Right ventricle myocardium superior (tissue), 1 donor: Measurements from ENCODE around the gene NTNG1. TPM values are rescaled to one million over a fixed set of nuclear protein-coding genes. Genes with fewer than 3 reads are reported as not detected.
"Not testable (repeated sequence)": the region's sequence is repeated elsewhere in the genome, so short reads cannot be mapped to it uniquely, and the experiment has no call there.

ENCODE experiments used
- ATAC-seq: fragments of 200-7000 bp; cut with Tn5 transposase; one replicate; pipeline ENCODE4 v1.9.1; 2020; ENCODE audit warnings: mild to moderate bottlenecking; ENCODE audit not compliant: poor library complexity
- DNase-seq: peaks from one replicate; pipeline ENCODE4 v3.0.0-alpha.2; 2020
- intact Hi-C: fragments of 100-400 bp; cut with DNase I; formaldehyde crosslinking; loops from one replicate; pipeline ENCODE4 v1.11.2; 2022
- total RNA-seq: library from RNA; stranded (reverse); fragmentation: NEBNext Ultra II Directional; extraction: Animal tissue kit (Norgen Biotek cat#: 25700); gene quantifications from one replicate; pipeline ENCODE4 v1.2.1, GENCODE V29; 2021
- donor health status: DM: no; HTN: yes; CAD: no; lungs with severe emphysema.

Gene NTNG1
- total RNA-seq, 1 donor from 2014 or later = 0.46 TPM

DNA sequence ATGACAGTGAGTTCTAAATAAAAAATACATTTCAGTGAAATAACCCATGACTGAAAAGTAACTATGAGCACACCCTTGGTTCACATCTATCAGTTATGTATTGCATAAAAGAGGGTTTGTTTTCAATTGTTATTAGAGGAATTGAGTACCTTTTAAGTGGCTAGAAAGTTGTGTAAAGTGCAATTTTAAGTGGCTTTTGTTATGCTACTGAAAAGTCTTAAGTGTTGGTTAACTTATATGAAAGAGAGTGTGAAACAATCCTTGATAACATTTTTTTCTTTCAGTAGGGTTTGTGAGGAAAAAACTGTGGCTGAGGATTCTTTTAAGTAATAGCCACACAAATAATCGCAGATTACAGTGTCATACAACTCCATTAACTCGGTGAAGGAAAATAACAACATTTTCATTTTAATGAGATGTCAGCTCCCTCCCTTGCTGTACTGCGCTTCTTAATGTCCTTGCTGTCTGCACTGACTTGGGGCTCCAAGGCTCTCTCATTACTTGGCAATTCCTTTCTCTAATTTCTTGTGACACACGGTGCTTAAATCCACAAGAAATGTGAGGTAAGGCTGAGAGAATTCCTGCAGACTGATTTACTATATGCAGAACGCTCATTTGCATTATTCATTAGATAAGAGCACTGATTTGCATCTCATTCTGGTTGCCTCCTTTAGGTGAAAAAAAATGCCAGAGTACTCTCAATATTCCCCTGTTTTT lies 40.6 kb downstream of the NTNG1 start:
- no peak for ATAC-seq
- intact Hi-C loops = no loop called here
- DNase-seq = no peak

DNA sequence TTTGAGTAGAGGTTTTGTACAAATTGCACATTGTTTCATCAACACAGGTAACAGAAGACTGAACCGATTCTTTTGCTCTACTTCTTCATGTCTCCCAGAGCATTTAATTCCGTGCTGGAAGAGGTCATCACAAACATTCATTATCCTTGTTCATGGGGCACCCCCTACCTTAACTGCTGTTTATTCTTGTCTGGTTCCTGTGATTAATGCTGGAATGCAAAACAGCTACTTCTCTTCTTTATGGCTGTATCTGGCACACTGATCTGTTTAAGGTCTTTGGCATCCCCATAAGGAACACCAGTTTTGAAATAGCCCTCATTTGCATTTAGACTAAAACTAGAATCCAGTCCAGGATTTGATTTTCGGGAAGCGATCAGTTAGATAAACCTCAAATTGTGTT lies 42.2 kb downstream of the NTNG1 start:
- ATAC-seq (no peak), DNase-seq (no peak)
- intact Hi-C loops = no loop called here

DNA sequence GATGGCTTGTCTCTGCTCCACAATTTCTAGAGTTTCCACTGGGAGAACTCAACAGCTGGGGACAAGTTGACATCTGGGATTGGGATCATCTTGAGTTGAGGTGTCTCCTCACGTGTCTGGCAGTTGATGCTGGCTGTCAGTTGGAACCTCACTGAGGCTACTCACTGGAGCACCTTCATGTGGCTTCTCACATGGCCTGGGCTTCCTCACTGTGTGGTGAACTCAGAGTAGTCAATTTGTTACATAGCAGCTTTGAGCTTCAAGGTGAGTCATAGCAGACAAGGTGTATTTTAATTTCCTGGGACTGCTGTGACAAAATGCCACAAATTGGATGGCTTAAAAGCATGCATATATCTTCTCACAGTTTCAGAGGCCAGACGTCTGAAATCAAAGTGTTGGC lies 44.0 kb downstream of the NTNG1 start:
- ATAC-seq = no peak
- DNase-seq = no peak
- intact Hi-C loops = no loop called here

DNA sequence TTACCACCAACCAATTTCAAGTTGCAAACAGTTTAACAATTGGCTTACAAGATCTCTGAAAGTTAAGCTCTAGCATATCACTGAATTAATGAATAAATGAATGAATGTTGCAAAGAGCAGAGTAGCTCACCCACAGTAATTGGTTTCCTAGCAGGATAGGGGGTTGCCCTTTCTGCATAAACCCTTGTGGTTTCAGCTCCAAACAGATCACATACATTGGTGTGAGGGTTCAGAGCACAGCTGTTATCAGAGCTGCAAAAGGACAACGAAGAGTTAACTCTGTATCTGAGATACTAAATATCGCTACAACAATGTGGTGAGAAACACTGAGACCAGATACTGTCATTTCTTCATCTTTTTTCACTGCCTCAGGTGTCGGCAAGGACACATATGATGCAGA lies 46.6 kb downstream of the NTNG1 start:
- intact Hi-C loops = no loop called here
- no peak for ATAC-seq
- DNase-seq = no peak

DNA sequence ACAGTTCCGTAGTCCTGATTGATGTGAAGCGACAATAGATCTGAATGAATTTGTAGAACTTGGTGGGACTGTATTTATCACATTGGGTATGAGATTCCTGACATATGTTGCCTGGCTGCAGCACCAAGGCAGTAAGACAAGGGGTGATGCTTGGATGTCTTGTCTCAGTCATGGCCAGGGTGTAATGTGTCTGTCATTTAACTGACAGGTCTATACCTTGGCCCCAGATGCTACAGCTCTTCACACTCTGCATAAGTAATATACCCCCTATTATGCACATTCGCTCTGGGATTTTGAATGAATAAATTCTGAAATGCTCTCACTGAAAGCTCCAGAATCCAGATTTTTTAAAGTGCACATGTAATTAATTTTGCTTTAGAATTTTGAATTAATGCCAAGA lies 47.3 kb downstream of the NTNG1 start:
- no peak for ATAC-seq
- intact Hi-C loops = no loop called here
- no peak for DNase-seq

DNA sequence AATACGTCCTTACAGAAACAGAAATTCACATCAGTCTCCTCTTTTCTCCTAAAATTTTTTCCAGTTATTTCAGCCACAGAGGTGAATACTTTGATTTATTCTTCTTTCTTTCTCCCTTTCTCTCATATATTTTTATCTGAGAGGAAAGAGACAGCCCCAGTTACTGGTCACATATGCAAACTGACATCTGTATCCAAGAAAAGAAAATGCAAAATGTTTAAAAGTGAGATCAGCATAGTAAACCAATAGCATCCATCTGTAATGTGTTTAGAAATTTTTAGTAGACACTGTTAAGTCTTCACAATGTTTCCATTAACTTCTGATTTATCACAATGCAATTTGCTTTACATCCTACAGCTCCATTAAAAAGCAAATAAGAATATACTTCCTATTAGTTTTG lies 53.5 kb downstream of the NTNG1 start:
- intact Hi-C loops = no loop called here
- DNase-seq (no peak), ATAC-seq (no peak)

DNA sequence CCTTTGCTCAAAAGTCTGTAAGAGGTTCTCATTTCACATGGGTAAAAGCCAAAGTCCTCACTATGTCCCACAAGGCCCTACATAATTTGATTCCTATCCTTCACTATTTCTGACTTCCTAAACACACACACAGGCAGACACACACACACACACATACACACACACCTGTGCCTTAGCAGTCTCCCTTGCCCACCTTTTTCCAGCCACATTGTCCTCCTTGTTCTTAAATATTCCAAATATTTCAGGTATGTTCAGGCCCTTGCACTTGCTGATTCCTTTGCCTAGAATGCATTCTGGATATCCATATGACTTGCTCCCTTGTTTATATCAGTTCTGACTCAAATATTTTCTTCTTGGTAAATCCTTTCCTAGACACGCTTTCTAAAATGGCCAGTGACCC lies 54.6 kb downstream of the NTNG1 start:
- no peak for ATAC-seq
- no peak for DNase-seq
- intact Hi-C loops = no loop called here

DNA sequence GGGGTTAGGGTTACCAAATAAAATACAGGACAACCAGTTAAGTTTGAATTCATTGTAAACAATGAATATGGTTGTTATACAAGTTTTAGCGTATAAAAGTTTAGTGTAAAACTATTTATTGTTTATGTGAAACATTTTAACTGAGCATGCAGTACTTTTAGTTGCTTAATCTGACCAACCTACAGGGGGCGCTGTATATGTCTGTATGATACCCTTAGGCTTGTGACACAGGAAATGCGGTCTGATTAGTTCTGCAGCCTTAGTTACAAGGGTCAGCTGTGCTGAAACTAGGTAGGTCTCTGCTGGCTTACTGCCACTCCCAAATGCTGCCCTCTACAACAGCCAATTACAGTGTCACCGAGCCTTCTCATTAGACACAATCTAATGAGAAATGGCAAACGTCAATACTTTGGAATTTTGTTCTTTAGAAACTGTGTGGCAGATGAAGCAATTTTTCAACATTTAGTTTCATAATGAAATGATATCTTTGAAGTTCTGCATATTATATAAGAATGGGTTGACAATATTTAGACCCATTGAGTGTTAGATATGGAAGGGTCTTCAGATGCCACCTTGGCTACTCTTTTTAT lies 56.2 kb downstream of the NTNG1 start:
- no peak for ATAC-seq
- DNase-seq = no peak
- intact Hi-C loops = no loop called here

DNA sequence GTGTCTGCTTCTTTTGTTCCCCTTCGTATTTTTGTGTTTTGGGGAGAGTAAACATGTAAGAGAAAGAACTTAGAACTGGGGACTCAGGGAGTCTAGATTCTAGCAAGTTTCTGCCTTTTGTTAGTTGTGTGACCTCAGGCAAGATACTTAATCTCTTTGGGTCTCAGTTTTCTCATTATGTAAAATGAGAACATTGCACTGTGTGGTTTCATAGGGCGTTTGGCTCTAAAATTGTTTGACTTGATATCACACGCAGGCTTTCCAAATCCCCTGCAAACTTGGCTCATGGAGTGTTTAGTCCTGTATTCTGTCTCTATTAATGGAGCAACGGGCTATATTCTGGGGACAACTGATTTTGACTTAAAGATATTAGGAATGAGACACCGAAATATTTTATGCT lies 57.7 kb downstream of the NTNG1 start:
- no peak for ATAC-seq
- intact Hi-C loops = no loop called here

DNA sequence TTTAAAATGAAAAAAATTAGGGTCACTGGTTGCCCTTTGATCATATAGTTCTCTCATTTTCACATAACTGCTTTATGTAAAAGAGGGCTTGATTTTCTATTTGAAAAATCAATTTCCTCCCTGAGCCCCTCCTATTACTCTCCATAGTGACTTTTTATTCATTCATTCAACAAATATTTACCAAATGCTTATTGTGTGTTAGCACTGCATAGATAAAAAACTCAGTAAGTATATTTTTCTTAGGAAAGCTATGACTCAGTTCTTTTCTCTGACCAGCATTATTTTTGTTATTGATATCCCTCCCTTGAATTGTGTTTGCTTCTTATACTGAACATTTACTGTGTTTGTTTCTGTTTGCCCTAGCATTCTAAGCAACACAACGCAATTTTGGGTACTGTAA lies 59.8 kb downstream of the NTNG1 start:
- intact Hi-C loops = no loop called here
- ATAC-seq = no peak
- no peak for DNase-seq

More for the DNA sequence above, 57.7 kb downstream of the NTNG1 start:
- no peak for DNase-seq

DNA sequence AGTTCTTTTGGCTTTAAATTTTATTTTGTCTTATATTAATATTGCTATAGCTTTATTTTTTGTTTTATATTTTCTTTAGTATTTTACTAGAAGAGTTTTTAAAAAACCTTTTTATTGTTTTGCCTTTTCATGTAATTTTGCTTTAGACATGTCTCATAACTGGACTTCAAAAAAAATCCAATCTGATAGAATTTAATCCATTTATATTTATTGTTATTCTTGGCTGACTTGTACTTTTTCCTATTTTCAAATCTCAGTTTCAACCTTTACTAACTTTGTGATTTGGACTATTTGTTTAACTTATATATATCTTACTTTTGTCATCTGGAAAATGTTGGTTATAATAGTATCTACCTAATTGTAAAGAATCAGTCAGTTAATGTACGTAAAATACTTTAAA lies 61.2 kb downstream of the NTNG1 start:
- intact Hi-C loops = no loop called here
- DNase-seq (no peak), ATAC-seq (no peak)

DNA sequence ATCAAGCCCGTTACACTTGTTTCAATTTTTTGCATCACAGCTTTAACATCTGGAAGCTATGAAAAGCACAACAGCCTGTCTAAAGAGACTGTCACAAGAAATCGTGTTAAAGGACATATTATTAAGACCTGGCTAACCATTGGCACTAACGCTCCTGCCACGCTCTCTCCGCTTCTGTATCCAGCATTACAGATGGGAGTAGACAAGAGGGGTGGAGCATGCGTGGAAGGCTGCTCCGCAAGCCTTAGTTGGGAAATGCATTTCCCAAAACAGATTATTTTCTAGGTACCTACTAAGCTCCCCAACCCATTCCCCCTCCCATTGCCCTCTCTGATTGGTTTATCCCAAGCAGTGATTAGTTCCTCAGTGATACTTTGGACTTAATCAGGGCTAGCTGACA lies 72.4 kb downstream of the NTNG1 start:
- intact Hi-C loops = no loop called here
- no peak for DNase-seq
- no peak for ATAC-seq

DNA sequence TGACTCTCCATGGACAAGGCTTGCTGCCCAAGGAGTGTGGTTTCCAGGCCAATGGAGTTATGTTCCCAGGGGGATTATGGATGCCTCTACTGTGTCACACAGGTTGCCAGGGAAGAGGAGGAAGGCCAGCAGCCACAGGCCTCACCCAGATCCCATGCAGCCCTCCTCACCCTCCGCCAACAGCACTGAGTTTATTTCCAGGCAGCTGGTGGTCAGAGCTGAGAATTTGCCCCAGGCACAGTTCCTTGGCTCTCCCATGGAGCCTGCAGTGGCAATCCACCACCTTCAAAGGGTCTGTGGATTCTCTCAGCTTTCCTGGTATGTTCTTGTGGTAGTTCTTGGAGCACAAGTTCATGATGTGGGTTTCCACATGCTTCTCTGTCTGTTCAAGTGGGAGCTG lies 79.2 kb downstream of the NTNG1 start:
- DNase-seq = no peak
- ATAC-seq = no peak
- intact Hi-C loops = no loop called here

DNA sequence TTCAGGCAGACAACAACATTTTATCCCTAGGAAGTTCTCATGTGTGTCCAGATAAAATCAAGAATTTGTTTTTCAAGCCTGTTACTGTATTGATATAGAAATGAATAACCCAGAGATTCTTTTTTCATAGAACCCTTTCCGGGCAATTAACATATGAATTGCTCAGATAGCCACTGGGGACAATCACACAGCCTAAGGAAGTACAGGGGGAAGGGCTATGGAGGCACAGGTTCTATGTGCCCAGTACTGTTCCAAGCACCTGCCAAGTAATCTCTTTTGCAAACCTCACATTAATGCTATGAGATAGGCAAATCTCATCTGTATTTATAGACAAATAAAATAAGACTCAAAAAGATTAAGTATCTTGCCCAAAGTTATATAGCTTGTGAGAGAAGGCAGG lies 84.9 kb downstream of the NTNG1 start:
- intact Hi-C loops = no loop called here
- no peak for DNase-seq
- ATAC-seq = no peak

DNA sequence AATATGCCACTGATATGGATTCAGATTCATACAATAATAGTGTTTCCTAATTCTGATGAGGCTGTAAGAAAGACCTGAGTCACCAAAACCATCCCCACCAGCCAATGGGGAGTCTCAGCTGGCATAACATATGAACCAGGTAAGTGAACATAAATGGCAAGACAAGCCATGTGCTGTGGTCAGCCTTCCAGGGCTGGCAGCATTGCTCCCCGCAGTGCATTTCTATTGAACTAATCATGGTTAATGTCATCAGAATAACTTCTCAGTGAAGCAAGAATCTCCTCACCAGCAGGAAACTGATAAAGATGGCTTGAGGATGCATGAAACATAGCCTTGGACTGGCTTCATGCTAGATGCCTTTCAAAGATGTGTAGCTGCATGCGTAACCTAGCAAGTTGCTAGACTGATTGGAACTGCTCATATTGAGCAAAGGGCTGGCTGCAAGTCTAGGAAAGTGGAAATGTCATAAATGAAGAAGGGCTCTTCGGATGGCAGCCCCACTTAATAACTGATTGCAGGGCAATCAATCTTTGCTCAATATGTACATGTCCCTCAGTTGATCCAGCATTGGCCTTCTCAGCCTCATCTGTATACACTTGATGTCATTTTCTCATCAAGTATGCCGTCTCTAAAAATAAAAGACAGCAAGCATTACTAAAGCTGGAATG lies 88.0 kb downstream of the NTNG1 start:
- ATAC-seq = no peak
- intact Hi-C loops = no loop called here
- no peak for DNase-seq

DNA sequence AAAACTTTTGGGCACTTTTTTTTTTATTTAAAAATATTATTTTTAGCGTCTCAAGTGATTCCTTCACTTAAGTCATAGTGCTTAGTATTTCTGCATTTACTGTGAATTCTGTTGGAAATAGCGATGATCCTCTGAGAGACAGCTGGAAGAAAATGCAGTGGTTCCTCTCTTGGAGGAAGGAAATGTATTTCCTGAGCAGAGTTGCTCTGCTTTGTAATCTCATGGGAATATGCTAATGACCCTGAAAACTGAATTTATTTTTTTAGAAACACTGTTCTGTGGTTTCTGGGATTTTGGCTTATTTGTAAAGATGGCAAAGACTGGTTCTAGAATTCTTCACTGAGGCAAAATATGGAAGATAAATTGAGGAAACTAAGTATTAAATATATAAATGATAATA lies 88.9 kb downstream of the NTNG1 start:
- DNase-seq (no peak), ATAC-seq (no peak)
- intact Hi-C loops = no loop called here

DNA sequence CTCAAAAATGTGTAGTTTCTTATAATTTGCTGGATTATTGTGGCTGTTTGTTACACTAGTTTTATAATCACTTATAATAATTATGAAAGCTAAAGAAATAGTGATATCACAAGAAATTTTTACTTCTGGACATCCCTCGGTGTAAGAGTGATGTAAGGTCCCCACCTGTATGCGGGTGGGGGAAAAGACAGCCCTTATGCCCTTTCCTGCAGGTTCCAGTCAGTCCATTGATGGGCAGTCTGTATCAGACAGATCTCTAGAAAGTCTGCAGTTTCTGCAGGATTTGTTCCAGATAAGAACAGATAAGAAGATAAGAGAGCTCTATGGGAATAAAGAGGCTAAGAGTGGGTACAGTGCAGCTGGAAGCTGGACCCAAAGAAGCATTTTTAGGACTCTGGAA lies 89.3 kb downstream of the NTNG1 start:
- DNase-seq (no peak), ATAC-seq (no peak)
- intact Hi-C loops = no loop called here

DNA sequence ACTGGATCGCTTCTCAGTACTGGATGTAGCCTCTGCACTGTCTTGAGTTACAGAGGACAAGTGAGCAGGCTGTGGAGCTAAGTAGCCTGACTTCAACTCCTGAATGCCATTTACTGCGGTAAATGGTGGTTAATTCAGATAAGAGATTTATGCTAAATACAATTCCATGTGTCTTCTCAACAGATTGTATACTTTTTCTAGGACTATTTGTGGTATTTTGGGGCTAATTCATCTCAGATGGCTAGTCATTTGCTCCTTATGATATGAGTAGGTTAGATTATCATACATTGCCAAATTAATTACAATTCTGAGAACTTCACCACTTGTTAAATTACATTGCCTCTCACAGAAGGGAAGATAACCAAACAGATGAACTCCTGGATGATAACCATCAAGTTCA lies 90.5 kb downstream of the NTNG1 start:
- ATAC-seq (no peak), DNase-seq (no peak)
- intact Hi-C loops = no loop called here

DNA sequence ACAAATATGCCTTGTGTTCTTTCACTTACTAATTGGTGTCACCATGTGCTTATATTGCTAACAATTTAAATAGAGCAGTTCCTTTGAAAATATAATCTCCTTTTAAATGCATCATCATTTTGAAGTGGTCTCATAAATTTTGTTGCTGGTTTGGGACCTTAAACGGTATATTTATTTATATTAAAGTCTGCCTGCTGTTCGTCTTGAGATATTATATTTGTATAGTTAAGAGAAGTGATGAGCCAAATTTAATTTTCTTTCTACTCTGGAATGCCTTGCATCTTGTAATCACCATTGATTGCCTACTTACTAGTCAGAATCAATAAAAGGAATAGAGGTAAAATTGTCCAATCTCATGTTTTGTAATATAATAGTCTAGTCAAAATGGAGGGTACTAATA lies 91.6 kb downstream of the NTNG1 start:
- no peak for DNase-seq
- ATAC-seq = no peak
- intact Hi-C loops = no loop called here

DNA sequence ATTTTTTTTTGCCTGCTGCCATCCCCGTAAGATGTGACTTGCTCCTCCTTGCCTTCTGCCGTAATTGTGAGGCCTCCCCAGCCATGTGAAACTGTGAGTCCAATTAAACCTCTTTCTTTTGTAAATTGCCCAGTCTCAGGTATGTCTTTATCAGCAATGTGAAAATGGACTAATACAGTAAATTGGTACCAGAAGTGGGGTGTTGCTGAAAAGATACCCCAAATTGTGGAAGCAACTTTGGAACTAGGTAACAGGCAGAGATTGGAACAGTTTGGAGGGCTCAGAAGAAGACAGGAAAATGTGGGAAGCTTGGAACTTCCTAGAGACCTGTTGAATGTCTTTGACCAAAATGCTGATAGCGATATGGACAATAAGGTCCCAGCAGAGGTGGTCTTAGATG lies 95.9 kb downstream of the NTNG1 start:
- intact Hi-C loops, DNase-seq, ATAC-seq: not testable (repeated sequence)
